RWPE2 (cell line): ENCODE measurements around the gene FGF1.
A peak's percentile ranks its signal among the peaks of the same experiment; 100 is the strongest.

Experiments
- ATAC-seq: fragments of 200-7000 bp; cut with Tn5 transposase; 3 replicates; pipeline ENCODE4 v1.9.1; 2021; ENCODE audit warnings: low read depth
- DNase-seq: peaks from one replicate; pipeline ENCODE4 v3.0.0-alpha.2; 2020; ENCODE audit warnings: low spot score
- H3K27ac ChIP-seq: fragments of 450-650 bp; 2 replicates; pipeline ENCODE4 v1.5.1; 2017; ENCODE audit warnings: mild to moderate bottlenecking; ENCODE audit not compliant: poor library complexity, severe bottlenecking
- H3K27me3 ChIP-seq: fragments of 250-450 bp; sonication (Bioruptor Pico); 2 replicates; pipeline ENCODE4 v1.5.1; 2021; ENCODE audit warnings: mild to moderate bottlenecking, moderate library complexity; ENCODE audit not compliant: insufficient read depth, poor library complexity, severe bottlenecking
- H3K36me3 ChIP-seq: fragments of 250-450 bp; sonication (Bioruptor Pico); 2 replicates; pipeline ENCODE4 v1.5.1; 2020; ENCODE audit warnings: low read depth, mild to moderate bottlenecking, moderate library complexity
- H3K4me1 ChIP-seq: fragments of 250-450 bp; sonication (Bioruptor Pico); 2 replicates; pipeline ENCODE4 v1.5.1; 2021; ENCODE audit warnings: mild to moderate bottlenecking, moderate library complexity; ENCODE audit not compliant: insufficient read depth, poor library complexity, severe bottlenecking
- H3K4me3 ChIP-seq: fragments of 250-450 bp; sonication (Bioruptor Pico); 2 replicates; pipeline ENCODE4 v1.5.1; 2021; ENCODE audit warnings: mild to moderate bottlenecking, moderate library complexity; ENCODE audit not compliant: severe bottlenecking
- H3K9me3 ChIP-seq: fragments of 250-450 bp; sonication (Bioruptor Pico); 2 replicates; pipeline ENCODE4 v1.5.1; 2021; ENCODE audit warnings: mild to moderate bottlenecking, moderate library complexity; ENCODE audit not compliant: severe bottlenecking
- TF ChIP-seq, protein P1 (sequence below): fragments of 450-650 bp; IDR thresholded peaks from one replicate; pipeline ENCODE4 v1.5.1; 2017; ENCODE audit warnings: mild to moderate bottlenecking, moderate library complexity; ENCODE audit not compliant: poor library complexity, severe bottlenecking

The FGF1 gene

DNA sequence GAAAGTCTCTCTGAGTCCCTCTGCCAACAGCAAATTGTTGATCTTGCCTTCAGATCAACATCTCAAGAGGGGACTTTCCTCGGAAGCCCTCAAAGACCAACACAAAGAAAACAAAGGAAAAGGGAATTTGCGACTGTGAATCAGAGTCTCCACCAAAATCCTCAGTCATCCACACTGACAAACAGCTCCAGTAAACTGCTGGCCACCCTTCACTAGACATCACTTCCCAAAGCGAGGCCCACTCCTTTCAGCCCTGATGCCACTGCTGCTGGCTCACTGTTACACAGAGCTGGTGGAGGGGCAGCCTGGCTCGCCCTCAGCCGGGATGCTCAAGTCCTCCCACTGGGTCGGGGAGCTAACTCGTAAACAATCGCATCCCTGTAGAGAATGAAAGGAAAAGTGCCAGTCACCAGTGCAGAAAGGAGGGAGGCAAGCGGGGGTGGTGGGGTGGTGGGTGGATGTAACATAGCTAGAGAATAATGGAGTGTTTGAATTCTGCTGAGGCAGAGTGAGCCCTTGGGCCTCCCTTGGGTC lies 1.3 kb downstream of the FGF1 start:
- H3K9me3 ChIP-seq: no peaks in the 10 kb centered on the region
- H3K27me3 ChIP-seq: no peaks in the 10 kb centered on the region
- ATAC-seq: no peak
- no peak for DNase-seq
- no peaks in the 10 kb centered on the region for H3K36me3 ChIP-seq
- no peak overlapping the region for H3K27ac ChIP-seq
- TF ChIP-seq, protein P1, sequence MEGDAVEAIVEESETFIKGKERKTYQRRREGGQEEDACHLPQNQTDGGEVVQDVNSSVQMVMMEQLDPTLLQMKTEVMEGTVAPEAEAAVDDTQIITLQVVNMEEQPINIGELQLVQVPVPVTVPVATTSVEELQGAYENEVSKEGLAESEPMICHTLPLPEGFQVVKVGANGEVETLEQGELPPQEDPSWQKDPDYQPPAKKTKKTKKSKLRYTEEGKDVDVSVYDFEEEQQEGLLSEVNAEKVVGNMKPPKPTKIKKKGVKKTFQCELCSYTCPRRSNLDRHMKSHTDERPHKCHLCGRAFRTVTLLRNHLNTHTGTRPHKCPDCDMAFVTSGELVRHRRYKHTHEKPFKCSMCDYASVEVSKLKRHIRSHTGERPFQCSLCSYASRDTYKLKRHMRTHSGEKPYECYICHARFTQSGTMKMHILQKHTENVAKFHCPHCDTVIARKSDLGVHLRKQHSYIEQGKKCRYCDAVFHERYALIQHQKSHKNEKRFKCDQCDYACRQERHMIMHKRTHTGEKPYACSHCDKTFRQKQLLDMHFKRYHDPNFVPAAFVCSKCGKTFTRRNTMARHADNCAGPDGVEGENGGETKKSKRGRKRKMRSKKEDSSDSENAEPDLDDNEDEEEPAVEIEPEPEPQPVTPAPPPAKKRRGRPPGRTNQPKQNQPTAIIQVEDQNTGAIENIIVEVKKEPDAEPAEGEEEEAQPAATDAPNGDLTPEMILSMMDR: no peak
- H3K4me1 ChIP-seq: peaks cover 44% of the 10 kb centered on the region
- no peak overlapping the region for H3K4me3 ChIP-seq

DNA sequence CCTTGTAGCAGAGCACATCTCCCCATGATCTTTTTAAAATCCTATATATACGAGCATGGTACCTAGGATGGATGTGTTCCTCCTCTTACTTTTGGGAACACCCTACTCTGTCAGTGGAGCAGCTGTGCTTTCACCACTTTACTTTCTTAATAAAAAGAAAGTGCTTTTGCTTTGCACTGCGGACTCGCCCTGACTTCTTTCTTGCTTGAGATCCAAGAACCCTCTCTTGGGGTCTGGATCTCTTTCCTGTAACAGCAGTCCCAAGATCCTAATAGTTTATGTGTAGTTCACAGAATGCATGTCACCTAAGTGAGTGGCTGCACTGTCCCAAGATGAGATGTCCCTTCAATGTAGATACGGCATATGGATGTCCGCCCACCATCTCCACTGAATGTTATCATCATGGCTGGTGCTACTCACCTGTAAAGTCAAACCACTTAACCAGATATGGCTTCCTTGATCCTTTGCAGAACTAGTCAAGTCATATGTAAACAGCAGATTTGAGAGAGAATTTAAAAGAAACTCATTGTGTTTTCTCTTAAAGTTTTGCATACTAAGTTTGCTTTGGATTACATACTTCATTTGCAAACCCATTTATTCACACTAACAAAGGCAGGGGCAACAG lies 1.9 kb downstream of the FGF1 start:
- Histone ChIP-seq H3K27ac (no peak overlapping the region), H3K9me3 (no peaks in the 10 kb centered on the region), H3K4me3 (no peak overlapping the region), H3K36me3 (no peaks in the 10 kb centered on the region), H3K4me1 (peaks cover 44% of the 10 kb centered on the region), H3K27me3 (no peaks in the 10 kb centered on the region)
- no peak for DNase-seq
- TF ChIP-seq, protein P1: no peak
- no peak for ATAC-seq

DNA sequence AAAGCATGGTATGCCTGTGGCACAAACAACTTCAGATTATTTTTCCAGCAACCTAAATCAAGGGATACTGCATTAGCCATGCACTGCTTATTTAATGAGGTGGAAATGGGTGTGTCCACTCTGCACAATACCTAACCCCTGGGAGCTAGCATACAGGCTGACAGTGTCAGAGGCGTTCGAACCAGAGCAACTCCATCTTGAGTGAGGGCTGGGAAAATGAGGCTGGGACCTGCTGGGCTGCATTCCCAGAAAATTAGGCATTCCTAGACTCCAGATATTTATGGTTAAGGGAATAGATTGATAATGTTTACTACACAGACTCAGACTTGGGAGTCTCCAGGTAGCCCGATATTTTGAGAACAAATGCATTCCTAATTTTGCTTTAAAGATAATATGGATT lies 2.8 kb downstream of the FGF1 start:
- Histone ChIP-seq H3K27ac (no peak overlapping the region), H3K9me3 (no peaks in the 10 kb centered on the region), H3K36me3 (no peaks in the 10 kb centered on the region), H3K27me3 (no peaks in the 10 kb centered on the region), H3K4me3 (no peak overlapping the region), H3K4me1 (peaks cover 44% of the 10 kb centered on the region)
- DNase-seq: no peak
- ATAC-seq: no peak
- TF ChIP-seq, protein P1: no peak

- DNase-seq (peak; percentile 97), ATAC-seq (peak; percentile 93)
- TF ChIP-seq, protein P1: no peak
- no peaks in the 10 kb centered on the region for H3K27me3 ChIP-seq
- no peak overlapping the region for H3K4me3 ChIP-seq
- peak overlapping the region; percentile 75 for H3K27ac ChIP-seq
- peaks cover 27% of the 10 kb centered on the region for H3K4me1 ChIP-seq
- H3K36me3 ChIP-seq: no peaks in the 10 kb centered on the region
- no peaks in the 10 kb centered on the region for H3K9me3 ChIP-seq
Measured at GRCh38 chr5:142680605-142681259, 5.2 kb downstream of the FGF1 start.

- H3K36me3 ChIP-seq: no peaks in the 10 kb centered on the region
- DNase-seq: no peak
- peaks cover 19% of the 10 kb centered on the region for H3K4me1 ChIP-seq
- ATAC-seq: no peak
- H3K27ac ChIP-seq: peak overlapping the region; percentile 75
- no peaks in the 10 kb centered on the region for H3K9me3 ChIP-seq
- no peak overlapping the region for H3K4me3 ChIP-seq
- TF ChIP-seq, protein P1: no peak
- H3K27me3 ChIP-seq: no peaks in the 10 kb centered on the region
Measured at GRCh38 chr5:142679744-142680143, 6.1 kb downstream of the FGF1 start.
